Measurements from ENCODE around the gene INAVA.

The INAVA gene

DNA sequence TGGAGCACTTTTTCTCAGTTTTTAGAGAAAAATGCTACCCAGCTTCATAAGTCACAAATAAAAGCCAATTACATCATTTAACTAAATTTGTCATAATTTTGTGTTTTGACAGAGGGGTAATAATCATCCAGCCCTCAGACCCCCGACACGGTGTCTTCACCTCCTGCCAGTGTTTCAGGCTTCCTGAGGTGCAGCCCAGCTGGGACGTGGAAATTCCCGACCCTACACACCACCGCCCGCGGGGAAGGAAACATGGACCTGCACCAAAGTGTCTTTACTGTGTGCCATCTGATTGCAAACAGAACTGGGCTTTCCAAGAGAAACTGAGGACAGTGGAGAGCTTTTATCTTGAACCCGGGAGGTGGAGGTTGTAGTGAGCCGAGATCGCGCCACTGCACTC lies 7.7 kb upstream of the INAVA start:
- TF ChIP-seq, protein P1, sequence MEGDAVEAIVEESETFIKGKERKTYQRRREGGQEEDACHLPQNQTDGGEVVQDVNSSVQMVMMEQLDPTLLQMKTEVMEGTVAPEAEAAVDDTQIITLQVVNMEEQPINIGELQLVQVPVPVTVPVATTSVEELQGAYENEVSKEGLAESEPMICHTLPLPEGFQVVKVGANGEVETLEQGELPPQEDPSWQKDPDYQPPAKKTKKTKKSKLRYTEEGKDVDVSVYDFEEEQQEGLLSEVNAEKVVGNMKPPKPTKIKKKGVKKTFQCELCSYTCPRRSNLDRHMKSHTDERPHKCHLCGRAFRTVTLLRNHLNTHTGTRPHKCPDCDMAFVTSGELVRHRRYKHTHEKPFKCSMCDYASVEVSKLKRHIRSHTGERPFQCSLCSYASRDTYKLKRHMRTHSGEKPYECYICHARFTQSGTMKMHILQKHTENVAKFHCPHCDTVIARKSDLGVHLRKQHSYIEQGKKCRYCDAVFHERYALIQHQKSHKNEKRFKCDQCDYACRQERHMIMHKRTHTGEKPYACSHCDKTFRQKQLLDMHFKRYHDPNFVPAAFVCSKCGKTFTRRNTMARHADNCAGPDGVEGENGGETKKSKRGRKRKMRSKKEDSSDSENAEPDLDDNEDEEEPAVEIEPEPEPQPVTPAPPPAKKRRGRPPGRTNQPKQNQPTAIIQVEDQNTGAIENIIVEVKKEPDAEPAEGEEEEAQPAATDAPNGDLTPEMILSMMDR (IDR thresholded peaks at IDR 0.05; ENCODE audit: low read depth, low read length): no peak
- H3K36me3 ChIP-seq: no peaks in the 10 kb centered on the region
- no peaks in the 10 kb centered on the region for H3K9me3 ChIP-seq (ENCODE audit: severe bottlenecking)
- H3K4me3 ChIP-seq (ENCODE audit: low read depth, low read length): no peak overlapping the region
- no peak overlapping the region for H3K27ac ChIP-seq
- no peak for DNase-seq
- H3K27me3 ChIP-seq (ENCODE audit: insufficient read depth, low read depth, severe bottlenecking): no peaks in the 10 kb centered on the region

DNA sequence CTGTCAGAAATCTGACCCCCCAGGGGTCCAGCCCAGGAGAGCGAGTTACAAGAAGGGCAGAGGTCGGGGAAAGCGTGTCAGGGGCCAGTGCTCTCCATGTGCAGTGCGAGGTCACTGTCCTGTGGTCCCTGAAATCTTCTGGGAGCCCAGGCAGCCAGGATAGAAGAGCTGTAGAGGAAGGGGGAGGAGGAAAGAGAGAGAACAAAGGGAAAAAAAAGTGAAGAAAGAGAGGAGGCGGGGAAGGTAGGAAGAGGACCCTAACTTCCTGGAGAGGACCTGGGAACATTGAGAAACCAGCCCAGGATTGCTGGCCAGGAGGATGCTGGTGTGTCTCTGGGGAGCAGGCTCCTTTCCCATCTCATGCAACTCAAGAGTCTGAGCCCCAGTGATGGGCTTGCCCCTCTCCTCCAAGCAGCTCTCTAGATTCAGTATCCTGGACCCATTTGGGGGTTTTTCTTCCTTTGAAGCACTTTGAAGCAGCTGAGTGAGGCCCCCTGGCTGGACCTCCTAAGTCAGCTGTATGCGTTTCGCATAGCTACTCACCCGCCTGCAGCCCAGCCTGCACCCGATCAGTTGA lies 6.8 kb upstream of the INAVA start:
- H3K9me3 ChIP-seq (ENCODE audit: severe bottlenecking): no peaks in the 10 kb centered on the region
- no peaks in the 10 kb centered on the region for H3K36me3 ChIP-seq
- H3K27ac ChIP-seq: no peak overlapping the region
- DNase-seq: no peak
- no peaks in the 10 kb centered on the region for H3K27me3 ChIP-seq (ENCODE audit: insufficient read depth, low read depth, severe bottlenecking)
- TF ChIP-seq, protein P1 (IDR thresholded peaks at IDR 0.05; ENCODE audit: low read depth, low read length): no peak
- no peak overlapping the region for H3K4me3 ChIP-seq (ENCODE audit: low read depth, low read length)

DNA sequence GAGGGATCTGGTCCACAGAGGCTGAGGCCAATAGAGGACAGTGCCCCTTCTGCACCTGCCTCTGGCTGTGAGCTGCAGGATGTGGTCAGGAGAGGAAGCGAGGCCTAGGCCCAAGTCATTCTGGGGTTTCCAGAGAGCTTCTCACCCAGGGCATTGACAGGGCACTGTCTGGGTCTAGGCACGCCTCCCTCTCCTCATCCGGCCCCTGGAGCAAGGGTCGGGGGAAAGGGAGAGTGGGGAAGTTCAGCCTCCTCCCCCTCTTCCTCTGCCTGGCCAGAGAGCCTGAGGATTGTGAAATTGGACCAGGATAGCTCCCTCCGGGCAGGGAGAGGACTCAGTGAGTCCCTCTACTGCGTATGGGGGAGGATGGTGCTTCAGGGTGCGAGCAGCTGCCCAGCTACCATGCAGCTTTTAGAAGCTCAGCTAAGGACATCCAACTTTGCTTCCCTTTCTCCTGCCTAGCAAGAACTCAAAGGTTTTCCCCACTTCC lies 6.3 kb upstream of the INAVA start:
- Histone ChIP-seq H3K27ac (no peak overlapping the region), H3K4me3 (ENCODE audit: low read depth, low read length) (no peak overlapping the region), H3K9me3 (ENCODE audit: severe bottlenecking) (no peaks in the 10 kb centered on the region), H3K27me3 (ENCODE audit: insufficient read depth, low read depth, severe bottlenecking) (no peaks in the 10 kb centered on the region), H3K36me3 (no peaks in the 10 kb centered on the region)
- TF ChIP-seq, protein P1 (IDR thresholded peaks at IDR 0.05; ENCODE audit: low read depth, low read length): 0 out of 2 replicates have a peak, but pooled peaks have one; percentile 4
- DNase-seq: peak; percentile 49

DNA sequence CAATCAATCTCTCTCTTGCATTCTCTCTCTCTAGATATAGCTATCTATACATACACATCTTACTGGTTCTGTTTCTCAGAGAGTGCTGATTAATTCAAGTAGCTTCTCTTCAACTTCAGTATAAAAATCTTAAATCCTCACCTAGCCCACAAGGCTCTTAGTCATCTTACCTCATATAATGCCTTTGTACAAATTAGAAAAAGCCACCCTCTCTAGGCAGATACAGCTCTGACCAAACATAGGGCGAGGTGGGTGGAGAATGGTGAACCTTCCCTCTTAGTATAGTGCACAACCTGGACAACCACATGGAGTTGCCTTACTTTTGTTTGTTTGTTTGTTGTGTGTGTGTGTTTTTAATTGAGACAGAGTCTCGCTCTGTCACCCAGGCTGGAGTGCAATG lies 5.1 kb upstream of the INAVA start:
- Histone ChIP-seq H3K9me3 (ENCODE audit: severe bottlenecking) (no peaks in the 10 kb centered on the region), H3K36me3 (no peaks in the 10 kb centered on the region), H3K27ac (0 out of 2 replicates have a peak overlapping the region, but pooled peaks have one; percentile 0), H3K4me3 (ENCODE audit: low read depth, low read length) (no peak overlapping the region), H3K27me3 (ENCODE audit: insufficient read depth, low read depth, severe bottlenecking) (no peaks in the 10 kb centered on the region)
- DNase-seq: no peak
- TF ChIP-seq, protein P1 (IDR thresholded peaks at IDR 0.05; ENCODE audit: low read depth, low read length): no peak

DNA sequence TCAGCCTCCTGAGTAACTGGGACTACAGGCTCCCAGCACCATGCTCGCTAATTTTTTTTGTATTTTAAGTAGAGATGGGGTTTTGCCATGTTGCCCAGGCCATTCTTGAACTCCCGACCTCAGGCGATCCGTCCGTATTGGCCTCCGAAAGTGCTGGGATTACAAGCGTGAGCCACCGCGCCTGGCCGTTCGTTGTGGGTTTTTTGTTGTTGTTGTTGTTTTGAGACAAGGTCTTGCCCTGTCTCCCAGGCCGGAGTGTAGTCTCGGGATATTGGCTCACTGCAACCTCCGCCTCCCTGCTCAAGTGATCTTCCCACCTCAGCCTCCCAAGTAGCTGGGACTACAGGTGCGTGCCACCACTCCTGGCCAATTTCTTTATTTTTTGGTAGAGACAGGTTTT lies 4.7 kb upstream of the INAVA start:
- TF ChIP-seq, protein P1 (IDR thresholded peaks at IDR 0.05; ENCODE audit: low read depth, low read length): no peak
- no peaks in the 10 kb centered on the region for H3K36me3 ChIP-seq
- H3K4me3 ChIP-seq (ENCODE audit: low read depth, low read length): no peak overlapping the region
- no peaks in the 10 kb centered on the region for H3K9me3 ChIP-seq (ENCODE audit: severe bottlenecking)
- no peaks in the 10 kb centered on the region for H3K27me3 ChIP-seq (ENCODE audit: insufficient read depth, low read depth, severe bottlenecking)
- H3K27ac ChIP-seq: no peak overlapping the region
- no peak for DNase-seq

All from WERI-Rb-1 (cell line).